22Rv1 (cell line): Measurements from ENCODE around the gene CISD1.

ENCODE experiments used
- CTCF ChIP-seq: fragments of 450-650 bp; IDR thresholded peaks from 2 replicates; pipeline ENCODE4 v1.5.1; 2017; ENCODE audit warnings: mild to moderate bottlenecking
- ZFX ChIP-seq: fragments of 450-650 bp; IDR thresholded peaks from 2 replicates; pipeline ENCODE4 v1.6.1; 2017; ENCODE audit warnings: antibody characterized with exemption, borderline replicate concordance

- TF ChIP-seq CTCF = no peak
- TF ChIP-seq ZFX = no peak
Measured at GRCh38 chr10:58278962-58279307, 10.0 kb downstream of the CISD1 start.
